CD14-positive monocyte (primary cell): ENCODE results near the gene MGARP. TPM values are rescaled to one million over a fixed set of nuclear protein-coding genes. Genes with fewer than 3 reads are reported as not detected.
A peak's percentile ranks its signal among the peaks of the same experiment; 100 is the strongest.

Experiments used
- DNase-seq, 3 donors: peaks; one replicate each; pipeline ENCODE4 v3.0.0-alpha.2; 2011 to 2022
- H2AFZ ChIP-seq: 2 replicates; pipeline ENCODE4 v1.6.0; 2012; ENCODE audit warnings: mild to moderate bottlenecking, low read depth, low read length, inconsistent platforms; ENCODE audit not compliant: insufficient read depth, poor library complexity, severe bottlenecking
- H3K27ac ChIP-seq, 2 donors: 1 replicate in 1 of 2; 2 replicates in 1 of 2; pipeline ENCODE4 v1.5.1; 2012 to 2013; ENCODE audit warnings: low read length in 2 of 2, control low read depth in 1 of 2, inconsistent platforms in 1 of 2, low read depth in 1 of 2, mild to moderate bottlenecking in 1 of 2
- H3K27me3 ChIP-seq, 2 donors: one replicate each; pipeline versions ENCODE4 v1.6.0 to v1.6.1; 2011 to 2013; ENCODE audit warnings: low read length in 2 of 2; ENCODE audit not compliant: control insufficient read depth in 2 of 2, insufficient read depth in 2 of 2
- H3K36me3 ChIP-seq, 2 donors: replicated peaks in 1 of 2; 1 replicate in 1 of 2; 2 replicates in 1 of 2; pipeline versions ENCODE4 v1.5.1 to v1.6.1; 2012 to 2013; ENCODE audit warnings: low read length in 2 of 2, control low read depth in 1 of 2, inconsistent platforms in 1 of 2, mild to moderate bottlenecking in 1 of 2; ENCODE audit not compliant: insufficient read depth in 2 of 2, control insufficient read depth in 1 of 2
- H3K4me1 ChIP-seq, 2 donors: 1 replicate in 1 of 2; 2 replicates in 1 of 2; pipeline versions ENCODE4 v1.5.1 to v1.6.1; 2012 to 2013; ENCODE audit warnings: low read length in 2 of 2, control low read depth in 1 of 2, inconsistent platforms in 1 of 2, mild to moderate bottlenecking in 1 of 2, moderate library complexity in 1 of 2; ENCODE audit not compliant: insufficient read depth in 2 of 2, control insufficient read depth in 1 of 2
- H3K4me2 ChIP-seq: replicated peaks from 2 replicates; pipeline ENCODE3; 2012; ENCODE audit warnings: low read length, moderate library complexity, mild to moderate bottlenecking; ENCODE audit not compliant: poor library complexity, severe bottlenecking; ENCODE audit errors: extremely low read depth
- H3K4me3 ChIP-seq, 3 experiments: fragments of 200-600 bp in 1 of 3; sonication (generic) in 1 of 3; replicated peaks in 1 of 3; 1 replicate in 2 of 3; 2 replicates in 1 of 3; pipeline ENCODE4 v1.5.1; 2011 to 2013; ENCODE audit warnings: low read length in 3 of 3, mild to moderate bottlenecking in 3 of 3, control low read depth in 2 of 3, low read depth in 2 of 3, inconsistent platforms in 1 of 3, moderate library complexity in 1 of 3
- H3K79me2 ChIP-seq: 2 replicates; pipeline ENCODE4 v1.6.0; 2012; ENCODE audit warnings: mild to moderate bottlenecking, control low read depth, inconsistent platforms, low read length, moderate library complexity; ENCODE audit not compliant: insufficient read depth
- H3K9ac ChIP-seq: 2 replicates; pipeline ENCODE4 v1.6.0; 2017; ENCODE audit warnings: low read length, mild to moderate bottlenecking; ENCODE audit not compliant: insufficient read depth, poor library complexity, severe bottlenecking
- H3K9me3 ChIP-seq, 2 donors: replicated peaks in 1 of 2; 1 replicate in 1 of 2; 2 replicates in 1 of 2; pipeline versions ENCODE4 v1.5.1 to v1.6.1; 2012 to 2013; ENCODE audit warnings: low read length in 2 of 2, control low read depth in 1 of 2; ENCODE audit not compliant: control insufficient read depth in 1 of 2, insufficient read depth in 1 of 2
- H4K20me1 ChIP-seq: 2 replicates; pipeline ENCODE4 v1.6.0; 2012; ENCODE audit warnings: mild to moderate bottlenecking, low read length, control low read depth, moderate library complexity; ENCODE audit not compliant: insufficient read depth
- H3K27ac Mint-ChIP-seq, 7 donors: one replicate each; pipeline ENCODE4 v1.8.0; 2020; ENCODE audit warnings: mild to moderate bottlenecking in 7 of 7, mixed read lengths in 7 of 7, moderate library complexity in 6 of 7, inconsistent platforms in 2 of 7
- H3K27me3 Mint-ChIP-seq, 3 donors: one replicate each; pipeline ENCODE4 v1.8.0; 2021 to 2022; ENCODE audit warnings: low read depth in 3 of 3, mild to moderate bottlenecking in 3 of 3, mixed read lengths in 3 of 3, moderate library complexity in 3 of 3, inconsistent platforms in 1 of 3
- H3K36me3 Mint-ChIP-seq, 2 donors: one replicate each; pipeline ENCODE4 v1.8.0; 2020; ENCODE audit warnings: mixed read lengths in 2 of 2, inconsistent platforms in 1 of 2, mild to moderate bottlenecking in 1 of 2
- H3K4me1 Mint-ChIP-seq: one replicate; pipeline ENCODE4 v1.8.0; 2020; ENCODE audit warnings: mild to moderate bottlenecking, mixed read lengths
- H3K4me3 Mint-ChIP-seq, 2 donors: one replicate each; pipeline ENCODE4 v1.8.0; 2020; ENCODE audit warnings: mild to moderate bottlenecking in 2 of 2, mixed read lengths in 2 of 2, moderate library complexity in 1 of 2
- H3K9me3 Mint-ChIP-seq, 7 donors: one replicate each; pipeline ENCODE4 v1.8.0; 2020 to 2022; ENCODE audit warnings: mixed read lengths in 7 of 7, mild to moderate bottlenecking in 6 of 7, moderate library complexity in 6 of 7, inconsistent platforms in 2 of 7
- CTCF ChIP-seq: fragments of 200-600 bp; IDR thresholded peaks from one replicate; pipeline ENCODE4 v1.8.0; 2022; ENCODE audit warnings: antibody characterized with exemption, mild to moderate bottlenecking
- WGBS: methylation state at CpG from one replicate; pipeline ENCODE4 v1.1.5; 2013; ENCODE audit warnings: missing lambda C conversion rate; ENCODE audit not compliant: insufficient coverage; 5-methylcytosine and 5-hydroxymethylcytosine counted together
- intact Hi-C, 2 donors: fragments of 100-400 bp; cut with micrococcal nuclease; formaldehyde crosslinking; loops; one replicate each; pipeline versions ENCODE4 v1.15.0 to v1.15.1; 2023
- polyA plus RNA-seq, 3 donors: library from polyadenylated mRNA; depleted of rRNA in 1 of 3; unstranded in 2 of 3; stranded (reverse) in 1 of 3; fragments of 300-500 nt in 2 of 3; fragments of >200 nt in 1 of 3; fragmentation: Illumina TruSeq in 2 of 3; gene quantifications; 1 replicate in 2 of 3; 2 replicates in 1 of 3; pipeline ENCODE4 v1.2.3, GENCODE V29; 2012 to 2021

Gene MGARP
- polyA plus RNA-seq, 3 donors = 0.19 TPM; not detected in 2

- Mint-ChIP-seq H3K9me3 (peaks cover 0 to 16% (median 7%) of the 10 kb centered on the region in 7 donors), H3K36me3 (no peaks in the 10 kb centered on the region), H3K4me1 (peaks cover 6% of the 10 kb centered on the region), H3K4me3 (no peak overlapping the region), H3K27me3 (peaks cover 0 to 3% (median 0%) of the 10 kb centered on the region in 3 donors), H3K27ac (peak overlapping the region in 1 of 7 donors; percentile 15)
- intact Hi-C loops = no loop called here
- Histone ChIP-seq H3K27ac (no peak overlapping the region), H3K4me2 (no peak overlapping the region), H3K79me2 (no peaks in the 10 kb centered on the region), H4K20me1 (no peaks in the 10 kb centered on the region), H3K36me3 (no peaks in the 10 kb centered on the region), H3K4me3 (no peak overlapping the region), H3K27me3 (no peaks in the 10 kb centered on the region), H3K9ac (no peak overlapping the region), H3K9me3 (peaks cover 3 to 5% of the 10 kb centered on the region in 2 donors), H3K4me1 (peaks cover 0 to 2% of the 10 kb centered on the region in 2 donors), H2AFZ (no peak overlapping the region)
- 100% methylated on average over 3 of the region's 12 CpGs for WGBS
- no peak for TF ChIP-seq CTCF
- no peak for DNase-seq
Measured at GRCh38 chr4:139241784-139242151, 38.3 kb downstream of the MGARP start.

GRCh38 chr4:139241086-139241783 lies 38.8 kb downstream of the MGARP start:
- H3K36me3 ChIP-seq = no peaks in the 10 kb centered on the region
- Mint-ChIP-seq H3K27ac (peak overlapping the region in 1 of 7 donors; percentile 15), H3K9me3 (peaks cover 0 to 16% (median 7%) of the 10 kb centered on the region in 7 donors), H3K27me3 (peaks cover 0 to 3% (median 0%) of the 10 kb centered on the region in 3 donors), H3K4me1 (peaks cover 6% of the 10 kb centered on the region), H3K4me3 (no peak overlapping the region), H3K36me3 (no peaks in the 10 kb centered on the region)
- intact Hi-C loops = no loop called here
- no peak overlapping the region for H3K27ac ChIP-seq
- H3K4me1 ChIP-seq = peaks cover 0 to 2% of the 10 kb centered on the region in 2 donors
- WGBS = 100% methylated on average over 3 of the region's 11 CpGs
- H4K20me1 ChIP-seq = no peaks in the 10 kb centered on the region
- H2AFZ ChIP-seq = no peak overlapping the region
- H3K9me3 ChIP-seq = peaks cover 3 to 5% of the 10 kb centered on the region in 2 donors
- no peak overlapping the region for H3K4me3 ChIP-seq
- no peaks in the 10 kb centered on the region for H3K27me3 ChIP-seq
- no peaks in the 10 kb centered on the region for H3K79me2 ChIP-seq
- no peak for DNase-seq
- no peak overlapping the region for H3K9ac ChIP-seq
- no peak overlapping the region for H3K4me2 ChIP-seq
- TF ChIP-seq CTCF = no peak
